ENCODE measurements around the gene KIAA1586. TPM values are rescaled to one million over a fixed set of nuclear protein-coding genes. Genes with fewer than 3 reads are reported as not detected.
"Not testable (repeated sequence)": the region's sequence is repeated elsewhere in the genome, so short reads cannot be mapped to it uniquely, and the experiment has no call there.

The KIAA1586 gene
- total RNA-seq, 4 donors from 2014 or later = 2.7 to 13.2 (median 4.9) TPM

DNA sequence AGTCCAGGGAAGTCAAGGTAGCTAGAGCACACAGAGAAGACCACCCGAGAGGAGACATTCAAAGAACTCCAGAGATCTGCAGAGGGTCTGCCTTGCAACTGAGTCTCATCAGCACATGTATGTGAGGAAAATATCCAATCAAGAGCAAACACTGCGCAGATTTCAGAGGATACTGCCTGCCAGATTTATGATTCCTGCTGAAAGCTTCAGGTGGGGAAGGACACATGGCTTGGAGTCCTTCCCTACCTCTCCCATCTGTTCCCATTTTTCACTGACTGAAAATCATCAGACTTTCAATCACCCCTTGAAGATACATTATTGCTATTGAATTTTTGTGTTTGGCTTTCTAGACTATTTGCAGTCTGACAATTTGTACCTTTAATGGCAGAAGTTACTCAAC, 7.6 kb upstream of the KIAA1586 start:
- DNase-seq = no peak
- Histone ChIP-seq H3K27ac (no peak overlapping the region), H3K36me3 (no peaks in the 10 kb centered on the region), H3K4me1 (no peaks in the 10 kb centered on the region), H3K4me3 (no peak overlapping the region), H3K27me3 (no peaks in the 10 kb centered on the region), H3K9me3 (no peaks in the 10 kb centered on the region)
- TF ChIP-seq, protein P1, sequence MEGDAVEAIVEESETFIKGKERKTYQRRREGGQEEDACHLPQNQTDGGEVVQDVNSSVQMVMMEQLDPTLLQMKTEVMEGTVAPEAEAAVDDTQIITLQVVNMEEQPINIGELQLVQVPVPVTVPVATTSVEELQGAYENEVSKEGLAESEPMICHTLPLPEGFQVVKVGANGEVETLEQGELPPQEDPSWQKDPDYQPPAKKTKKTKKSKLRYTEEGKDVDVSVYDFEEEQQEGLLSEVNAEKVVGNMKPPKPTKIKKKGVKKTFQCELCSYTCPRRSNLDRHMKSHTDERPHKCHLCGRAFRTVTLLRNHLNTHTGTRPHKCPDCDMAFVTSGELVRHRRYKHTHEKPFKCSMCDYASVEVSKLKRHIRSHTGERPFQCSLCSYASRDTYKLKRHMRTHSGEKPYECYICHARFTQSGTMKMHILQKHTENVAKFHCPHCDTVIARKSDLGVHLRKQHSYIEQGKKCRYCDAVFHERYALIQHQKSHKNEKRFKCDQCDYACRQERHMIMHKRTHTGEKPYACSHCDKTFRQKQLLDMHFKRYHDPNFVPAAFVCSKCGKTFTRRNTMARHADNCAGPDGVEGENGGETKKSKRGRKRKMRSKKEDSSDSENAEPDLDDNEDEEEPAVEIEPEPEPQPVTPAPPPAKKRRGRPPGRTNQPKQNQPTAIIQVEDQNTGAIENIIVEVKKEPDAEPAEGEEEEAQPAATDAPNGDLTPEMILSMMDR (IDR thresholded peaks at IDR 0.05) = no peak
- TF ChIP-seq POLR2A (IDR thresholded peaks at IDR 0.05) = no peak

DNA sequence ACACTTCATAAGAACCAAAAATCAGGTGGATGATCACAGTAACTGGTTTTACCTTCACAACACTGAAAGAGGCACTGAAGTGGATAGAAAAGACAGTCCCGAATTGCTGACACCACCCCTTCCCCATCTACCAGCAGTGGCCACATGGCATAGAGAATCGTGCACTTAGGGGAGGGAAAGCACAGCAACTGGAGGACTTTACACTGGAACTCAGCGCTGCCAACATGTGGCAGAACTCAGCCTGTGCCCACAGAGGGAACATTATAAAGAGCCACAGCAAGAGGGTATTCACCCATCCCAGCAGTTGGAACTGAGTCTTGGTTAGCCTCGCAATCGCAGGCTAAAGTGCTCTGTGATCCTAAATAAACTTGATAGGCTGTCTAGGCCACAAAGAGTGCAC, 6.5 kb upstream of the KIAA1586 start:
- Histone ChIP-seq H3K9me3 (no peaks in the 10 kb centered on the region), H3K27ac (no peak overlapping the region), H3K27me3 (no peaks in the 10 kb centered on the region), H3K36me3 (no peaks in the 10 kb centered on the region), H3K4me3 (no peak overlapping the region), H3K4me1 (no peaks in the 10 kb centered on the region)
- TF ChIP-seq, protein P1 (IDR thresholded peaks at IDR 0.05) = no peak
- TF ChIP-seq POLR2A (IDR thresholded peaks at IDR 0.05) = no peak
- DNase-seq = no peak

DNA sequence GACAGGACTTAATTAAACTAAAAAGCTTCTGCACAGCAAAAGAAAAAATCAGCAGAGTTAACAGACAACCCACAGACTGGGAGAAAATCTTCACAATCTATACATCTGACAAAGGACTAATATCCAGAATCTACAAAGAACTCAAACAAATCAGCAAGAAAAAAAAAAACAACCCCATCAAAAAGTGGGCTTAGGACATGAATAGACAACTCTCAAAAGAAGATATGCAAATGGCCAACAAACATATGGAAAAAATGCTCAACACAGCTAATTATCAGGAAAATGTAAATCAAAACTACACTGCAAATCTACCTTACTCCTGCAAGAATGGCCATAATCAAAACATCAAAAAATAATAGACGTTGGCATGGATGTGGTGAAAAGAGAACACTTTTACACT, 2.4 kb upstream of the KIAA1586 start:
- DNase-seq, H3K27ac ChIP-seq, H3K9me3 ChIP-seq, H3K27me3 ChIP-seq, H3K4me3 ChIP-seq, H3K36me3 ChIP-seq, H3K4me1 ChIP-seq: not testable (repeated sequence)

DNA sequence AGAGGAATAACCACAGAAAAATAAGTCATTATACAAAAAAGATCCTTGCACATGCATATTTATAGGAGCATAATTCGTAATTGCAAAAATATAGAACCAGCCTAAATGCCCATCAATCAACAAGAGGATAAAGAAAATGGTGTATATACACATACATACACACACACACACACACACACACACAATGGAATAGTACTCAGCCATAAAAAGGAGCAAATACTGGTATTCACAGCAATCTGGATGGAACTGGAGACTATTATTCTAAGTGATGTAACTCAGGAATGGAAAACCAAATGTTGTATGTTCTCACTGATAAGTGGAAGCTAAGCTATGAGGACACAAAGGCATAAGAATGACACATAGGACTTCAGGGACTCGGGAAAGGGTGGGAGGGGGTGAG, 1.9 kb upstream of the KIAA1586 start:
- Histone ChIP-seq H3K27ac (no peak overlapping the region), H3K9me3 (no peaks in the 10 kb centered on the region), H3K27me3 (no peaks in the 10 kb centered on the region), H3K4me1 (peaks cover 0 to 8% (median 0%) of the 10 kb centered on the region in 4 donors), H3K36me3 (no peaks in the 10 kb centered on the region), H3K4me3 (no peak overlapping the region)
- no peak for TF ChIP-seq POLR2A (IDR thresholded peaks at IDR 0.05)
- TF ChIP-seq, protein P1 (IDR thresholded peaks at IDR 0.05) = no peak
- no peak for DNase-seq

DNA sequence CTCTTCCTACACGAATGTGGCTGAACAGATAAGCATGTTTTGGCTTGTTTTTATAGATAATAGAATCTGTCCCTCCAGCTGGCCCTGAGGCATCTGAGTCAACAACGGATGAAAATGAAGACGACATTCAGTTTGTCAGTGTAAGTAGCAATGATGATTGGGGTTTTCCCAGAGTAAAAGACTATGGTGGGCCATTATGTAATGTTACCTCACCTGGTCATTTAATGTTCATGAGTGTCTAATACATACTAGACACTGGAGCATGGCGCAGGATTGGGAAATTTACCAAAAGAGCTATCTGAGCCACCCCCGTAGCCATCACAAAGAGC, 728 bp downstream of the KIAA1586 start:
- H3K36me3 ChIP-seq = peaks cover 0 to 15% (median 0%) of the 10 kb centered on the region in 3 donors
- not testable (repeated sequence) for H3K9me3 ChIP-seq, H3K27ac ChIP-seq, DNase-seq, H3K27me3 ChIP-seq, H3K4me1 ChIP-seq, H3K4me3 ChIP-seq

DNA sequence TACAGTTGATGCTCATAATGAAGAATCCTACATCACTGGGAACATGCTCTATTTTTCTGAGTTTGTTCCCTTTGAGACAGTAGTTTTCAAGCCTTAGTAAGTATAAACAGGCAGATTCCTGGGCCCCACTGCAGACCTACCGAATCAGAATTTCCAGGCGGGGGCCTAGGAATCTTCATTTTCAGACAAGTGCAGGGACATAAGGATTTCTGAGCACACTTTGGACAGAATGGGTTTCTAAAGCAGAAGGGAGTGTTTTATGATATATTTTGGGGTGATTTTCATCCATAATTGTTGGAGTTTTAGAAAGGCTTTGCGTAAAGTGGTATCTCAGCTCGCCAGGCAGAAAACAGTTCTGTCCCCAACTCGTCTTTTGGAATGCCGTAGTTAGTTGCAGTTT, 1.4 kb downstream of the KIAA1586 start:
- H3K27me3 ChIP-seq, H3K4me3 ChIP-seq, H3K27ac ChIP-seq, H3K9me3 ChIP-seq, H3K4me1 ChIP-seq, DNase-seq: not testable (repeated sequence)
- H3K36me3 ChIP-seq = peaks cover 0 to 22% (median 0%) of the 10 kb centered on the region in 3 donors

DNA sequence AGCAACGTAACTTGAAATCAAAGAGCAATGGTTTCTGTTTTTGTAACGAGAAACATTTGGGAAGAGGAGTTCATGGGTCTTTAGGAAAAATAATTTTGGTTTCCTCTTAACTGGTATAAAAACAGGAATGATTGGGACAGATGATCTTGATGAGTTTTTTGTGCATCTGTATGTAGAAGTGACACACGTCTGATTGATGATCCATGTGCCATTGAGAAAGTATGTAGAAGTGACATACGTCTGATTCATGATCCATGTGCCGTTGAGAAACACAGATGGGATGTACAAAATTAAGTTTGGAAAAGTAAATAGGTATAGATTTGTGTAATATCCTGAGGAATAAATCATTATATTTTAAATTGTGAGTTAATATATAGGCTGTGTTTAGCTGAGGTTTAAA, 2.1 kb downstream of the KIAA1586 start:
- DNase-seq = no peak

More for the DNA sequence above, 2.1 kb downstream of the KIAA1586 start:
- H3K4me1 ChIP-seq = peaks cover 0 to 8% (median 0%) of the 10 kb centered on the region in 4 donors
- H3K4me3 ChIP-seq = no peak overlapping the region
- H3K27me3 ChIP-seq = no peaks in the 10 kb centered on the region
- peaks cover 0 to 29% (median 0%) of the 10 kb centered on the region in 3 donors for H3K36me3 ChIP-seq
- TF ChIP-seq, protein P1 (IDR thresholded peaks at IDR 0.05) = no peak
- TF ChIP-seq POLR2A (IDR thresholded peaks at IDR 0.05) = no peak
- H3K27ac ChIP-seq = no peak overlapping the region
- no peaks in the 10 kb centered on the region for H3K9me3 ChIP-seq

Data from Peyer's patch (tissue), 4 donors.